H1 (cell line): Measurements from ENCODE around the gene ANAPC13. TPM values are rescaled to one million over a fixed set of nuclear protein-coding genes. Genes with fewer than 3 reads are reported as not detected.

ENCODE experiments used
- JUN ChIP-seq: IDR thresholded peaks from 2 replicates; pipeline ENCODE4 v1.6.1; 2011; ENCODE audit warnings: low read depth, mild to moderate bottlenecking, improper control_type of control experiment, low read length
- JUND ChIP-seq: IDR thresholded peaks from 2 replicates; pipeline ENCODE4 v1.6.1; 2011; ENCODE audit warnings: mild to moderate bottlenecking, improper control_type of control experiment, low read length
- KDM1A ChIP-seq: fragments of 200-600, 300-600 bp; sonication (generic); IDR thresholded peaks from 2 replicates; pipeline ENCODE4 v1.7.1; 2016; ENCODE audit warnings: mild to moderate bottlenecking, low read length, borderline replicate concordance
- RFX5 ChIP-seq: IDR thresholded peaks from 2 replicates; pipeline ENCODE4 v1.6.1; 2011; ENCODE audit warnings: low read depth, low read length, improper control_type of control experiment, borderline replicate concordance
- polyA plus RNA-seq, 7 experiments: library from polyadenylated mRNA; depleted of rRNA in 3 of 7; stranded (reverse) in 5 of 7; unstranded in 2 of 7; fragments of >200 nt in 5 of 7; fragments of 200-250 nt in 2 of 7; gene quantifications; 1 replicate in 5 of 7; 2 replicates in 1 of 7; 4 replicates in 1 of 7; pipeline versions ENCODE4 v1.2.1 to v1.2.3, GENCODE V29; 2011 to 2013; ENCODE audit warnings: missing spikeins in 2 of 7, mixed read lengths in 2 of 7
- total RNA-seq: library from RNA; stranded (reverse); fragmentation: NEBNext Ultra II Directional; extraction: Animal tissue kit (Norgen Biotek cat#: 25700); gene quantifications from 2 replicates; pipeline ENCODE4 v1.2.1, GENCODE V29; 2021
- TF ChIP-seq, protein P1 (sequence below): IDR thresholded peaks from 2 replicates; pipeline ENCODE4 v1.6.1; 2012; ENCODE audit warnings: low read length, inconsistent platforms

Gene ANAPC13
- total and polyA plus RNA-seq, 2 of the 8 experiments (the other 6 are each of a cell fraction or from before 2014, with no cell fraction given): 33.3 to 34.0 TPM

DNA sequence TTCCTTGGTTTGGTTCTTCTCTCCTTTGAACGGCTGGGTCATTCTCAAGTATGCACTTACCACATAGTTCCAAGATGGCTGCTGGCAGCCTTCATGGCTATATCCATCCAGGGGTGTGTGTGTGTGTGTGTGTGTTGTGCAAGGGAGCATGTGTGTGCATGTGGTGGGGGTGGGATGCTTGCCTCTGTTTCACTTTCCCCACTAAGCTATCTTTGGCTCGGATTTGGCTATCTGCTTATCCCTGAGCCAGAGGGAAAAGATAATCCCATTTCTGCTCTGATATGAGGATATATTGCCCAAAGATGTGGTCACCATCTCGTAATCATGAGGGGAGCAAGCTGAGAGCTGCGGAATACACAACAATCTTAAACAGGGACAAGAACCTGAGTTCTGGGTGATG lies 26.2 kb downstream of the ANAPC13 start (continued):
- TF ChIP-seq, protein P1, sequence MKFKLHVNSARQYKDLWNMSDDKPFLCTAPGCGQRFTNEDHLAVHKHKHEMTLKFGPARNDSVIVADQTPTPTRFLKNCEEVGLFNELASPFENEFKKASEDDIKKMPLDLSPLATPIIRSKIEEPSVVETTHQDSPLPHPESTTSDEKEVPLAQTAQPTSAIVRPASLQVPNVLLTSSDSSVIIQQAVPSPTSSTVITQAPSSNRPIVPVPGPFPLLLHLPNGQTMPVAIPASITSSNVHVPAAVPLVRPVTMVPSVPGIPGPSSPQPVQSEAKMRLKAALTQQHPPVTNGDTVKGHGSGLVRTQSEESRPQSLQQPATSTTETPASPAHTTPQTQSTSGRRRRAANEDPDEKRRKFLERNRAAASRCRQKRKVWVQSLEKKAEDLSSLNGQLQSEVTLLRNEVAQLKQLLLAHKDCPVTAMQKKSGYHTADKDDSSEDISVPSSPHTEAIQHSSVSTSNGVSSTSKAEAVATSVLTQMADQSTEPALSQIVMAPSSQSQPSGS: no peak
- TF ChIP-seq KDM1A (no peak), RFX5 (no peak), JUN (no peak), JUND (no peak)
